ENCODE measurements around the gene BOK.

Gene BOK

DNA sequence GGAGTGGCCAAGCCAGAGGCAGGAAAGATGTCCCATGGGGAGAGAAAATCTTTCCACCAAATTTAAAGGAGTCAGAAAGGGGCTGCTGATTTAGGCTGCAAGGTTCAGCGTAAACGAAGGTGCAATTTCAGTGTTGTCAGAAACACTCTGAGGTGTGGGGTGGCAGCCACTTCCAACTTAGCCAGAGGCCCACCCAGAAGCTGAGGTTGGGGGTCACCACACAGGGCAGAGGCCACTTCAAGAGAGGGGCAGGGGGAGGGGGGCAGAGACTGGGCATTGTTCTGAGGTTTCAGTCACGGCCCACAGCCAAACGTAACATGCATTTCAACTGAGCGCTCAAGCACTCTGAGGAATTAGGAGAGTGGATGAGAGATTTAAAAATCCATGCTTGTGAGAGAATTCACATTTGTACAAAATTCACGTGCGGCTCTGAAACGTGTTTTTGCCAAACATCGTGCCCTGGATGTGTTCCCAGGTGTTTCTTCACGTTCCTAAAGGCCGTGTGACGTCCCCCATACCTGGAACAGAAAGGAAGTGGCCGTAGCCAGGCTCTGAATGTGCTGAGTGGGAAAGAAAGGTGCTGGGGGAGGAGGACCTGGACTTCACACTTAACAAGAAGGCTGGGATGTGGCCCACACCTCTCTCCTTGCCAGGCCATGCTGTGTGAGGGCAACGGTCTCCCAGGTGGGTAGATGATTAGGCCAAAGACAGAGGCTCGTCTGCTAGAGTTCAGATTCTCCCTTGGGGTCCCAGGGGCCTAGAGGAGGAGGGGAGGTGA is 19.5 kb upstream of the BOK start:
- DNase-seq (ENCODE audit: low read depth in 3 of 3), result no peak

DNA sequence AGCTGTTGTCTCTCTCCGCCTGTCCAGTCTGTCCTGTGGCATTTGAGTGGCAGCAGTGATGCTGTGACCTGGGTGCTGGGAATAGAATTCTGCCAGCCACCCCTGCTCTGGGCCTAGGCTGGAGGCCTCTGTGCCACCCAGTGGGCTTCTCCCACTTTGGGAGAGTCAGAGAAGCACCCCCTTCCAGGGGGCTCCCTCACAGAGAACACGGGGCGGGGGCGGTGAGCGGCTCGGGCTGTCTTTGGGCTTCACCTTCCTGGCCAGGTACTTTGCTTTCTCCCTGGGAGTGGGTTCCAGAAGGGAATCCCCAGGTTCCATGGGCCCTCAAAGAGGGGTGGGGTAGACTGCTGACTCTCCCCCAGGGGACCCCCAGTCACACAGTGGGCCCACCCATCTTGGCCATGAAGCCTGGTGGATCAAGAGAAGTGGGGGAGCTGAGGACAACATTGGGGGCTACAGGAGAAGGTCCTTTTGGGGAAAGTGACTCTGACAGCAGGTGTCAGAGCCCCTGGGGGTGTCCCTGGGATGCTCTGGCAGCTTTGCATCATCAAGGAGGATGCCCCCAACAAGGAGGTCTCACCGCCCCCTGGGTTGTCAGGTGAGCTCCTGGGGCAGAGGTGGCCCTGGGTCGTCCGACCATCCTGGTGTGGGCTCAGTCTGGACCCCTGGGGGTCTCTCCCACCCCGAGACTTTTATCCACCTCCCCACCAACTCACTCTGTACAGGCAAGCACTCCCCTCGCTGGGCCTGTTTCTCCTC is 18.8 kb upstream of the BOK start:
- DNase-seq (ENCODE audit: low read depth in 3 of 3), result no peak

DNA sequence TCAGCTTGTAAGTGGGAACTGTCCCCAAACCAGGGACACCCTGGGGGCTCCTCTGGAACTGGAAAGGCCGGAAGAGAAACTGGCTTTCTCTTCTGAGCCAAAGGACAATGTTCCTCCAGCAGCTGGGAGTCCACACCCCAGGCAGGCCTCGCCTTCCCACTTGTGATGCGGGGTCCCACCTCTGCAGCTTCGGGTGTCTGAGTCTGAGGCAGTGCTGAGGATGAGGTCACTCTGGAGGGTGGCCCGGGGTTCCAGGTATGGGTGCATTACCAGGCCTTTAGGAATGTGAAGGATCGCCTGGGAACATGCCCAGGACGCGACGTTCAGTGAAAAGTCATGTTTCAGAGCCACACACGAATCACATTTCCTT is 18.2 kb upstream of the BOK start:
- DNase-seq (ENCODE audit: low read depth in 3 of 3), result no peak

GRCh38 chr2:241540771-241541561 is 17.6 kb upstream of the BOK start:
- peak; percentile 13 to 38 (median 14) for DNase-seq (ENCODE audit: low read depth in 3 of 3)

DNA sequence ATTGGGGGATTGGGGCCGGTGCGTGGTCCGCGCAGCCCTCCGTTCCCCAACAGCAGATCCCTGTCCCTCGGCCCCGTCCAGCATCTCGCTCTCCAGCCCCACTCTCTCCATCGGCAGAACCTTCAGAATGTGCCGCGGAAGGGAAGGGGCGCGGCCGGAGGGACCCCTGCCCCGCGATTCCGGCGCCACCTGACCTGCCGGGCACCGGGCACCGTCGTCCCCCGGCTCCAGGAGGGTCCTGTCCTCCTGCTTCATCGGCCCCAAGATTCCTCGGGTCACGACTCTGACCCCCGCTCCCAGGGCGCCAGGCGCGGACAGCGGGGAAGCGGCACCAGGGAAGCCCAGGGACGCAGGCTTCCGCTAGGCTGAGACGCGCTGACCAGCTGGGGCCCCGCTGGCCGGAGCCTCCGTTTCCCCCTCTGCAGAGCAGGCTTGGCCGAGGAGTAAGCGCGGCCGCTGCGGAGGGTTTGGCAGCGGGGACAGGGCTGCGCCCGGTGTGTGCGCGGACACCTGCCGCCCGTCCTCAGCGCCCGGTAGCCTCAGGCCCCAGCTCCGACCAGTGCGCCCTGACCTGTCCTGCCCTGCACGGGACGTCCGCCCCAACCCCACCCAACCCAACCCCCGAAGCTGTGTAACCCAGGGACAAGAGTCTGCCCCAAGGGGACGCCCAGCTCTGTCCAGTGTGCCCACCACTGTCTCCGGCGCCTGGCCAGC is 16.8 kb upstream of the BOK start:
- DNase-seq (ENCODE audit: low read depth in 3 of 3), result no peak

DNA sequence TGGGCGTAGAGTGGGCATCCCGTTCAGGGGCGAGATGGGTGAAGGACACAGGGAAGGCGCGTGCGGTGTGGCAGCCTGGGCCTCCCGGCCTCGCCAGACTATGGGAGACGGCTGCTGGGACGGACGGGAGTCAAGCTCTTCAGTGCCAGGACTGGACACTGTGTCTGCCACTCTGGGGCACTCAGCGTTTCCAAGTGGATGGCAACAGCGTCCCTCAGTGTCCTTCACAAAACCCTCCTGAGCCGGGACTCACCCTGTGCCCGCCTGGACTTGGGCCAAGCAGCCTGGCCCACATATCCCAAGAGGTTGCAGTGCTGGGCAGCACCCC is 16.3 kb upstream of the BOK start:
- DNase-seq (ENCODE audit: low read depth in 3 of 3), result no peak

DNA sequence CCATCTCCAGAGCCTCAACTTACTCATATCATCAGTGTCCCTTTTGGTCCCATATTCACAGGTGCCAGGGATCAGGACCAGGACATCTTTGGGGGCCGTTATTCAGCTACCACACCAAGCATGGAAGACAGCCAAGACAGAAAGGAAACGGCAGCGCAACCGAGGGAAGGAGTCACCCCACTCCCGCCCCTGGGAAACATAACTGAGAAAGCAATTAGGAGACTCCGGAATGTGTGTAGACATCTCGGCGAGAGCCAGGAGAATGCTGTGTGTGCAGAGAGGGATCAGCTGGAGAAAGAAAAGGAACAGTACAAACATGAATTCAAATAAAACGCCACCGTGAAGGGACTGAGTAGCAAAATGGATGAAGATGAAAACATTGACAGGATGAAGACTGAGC is 13.4 kb upstream of the BOK start:
- no peak for DNase-seq (ENCODE audit: low read depth in 3 of 3)

GRCh38 chr2:241545523-241546473 is 12.7 kb upstream of the BOK start:
- DNase-seq (ENCODE audit: low read depth in 3 of 3), result no peak

DNA sequence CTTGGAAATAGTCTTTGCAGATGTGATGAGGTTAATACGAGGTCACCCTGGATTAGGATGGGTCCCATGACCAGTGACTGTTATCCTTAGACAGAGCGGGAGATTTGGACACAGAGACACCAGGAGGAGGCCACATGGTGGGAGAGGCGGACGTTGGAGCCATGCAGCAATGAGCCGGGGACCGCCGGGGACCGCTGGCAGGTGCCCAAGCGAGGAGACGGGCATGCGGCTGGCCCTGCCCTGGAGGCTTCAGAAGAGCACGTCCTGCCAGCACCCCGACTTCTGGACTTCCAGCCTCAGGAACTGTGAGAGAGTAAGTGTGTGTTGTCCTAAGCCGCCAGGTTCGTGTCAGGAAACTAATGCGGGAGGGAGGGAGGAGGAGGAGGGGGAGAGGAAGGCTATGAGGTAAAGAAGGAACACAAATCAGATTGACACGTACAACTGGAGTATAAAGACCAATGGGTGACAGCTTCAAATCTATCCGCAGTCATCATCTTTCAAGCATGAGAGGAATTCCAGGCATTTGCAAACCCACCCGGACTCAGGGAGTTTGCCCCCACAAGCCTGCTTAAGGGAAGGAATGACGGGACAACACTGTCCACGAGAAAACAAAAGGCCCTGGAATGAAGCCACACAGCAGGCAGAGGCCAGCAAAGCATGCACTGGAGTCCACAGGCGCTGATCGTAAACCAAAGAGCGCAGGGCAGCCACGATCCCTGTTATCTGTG is 11.6 kb upstream of the BOK start:
- DNase-seq (ENCODE audit: low read depth in 3 of 3), result no peak

DNA sequence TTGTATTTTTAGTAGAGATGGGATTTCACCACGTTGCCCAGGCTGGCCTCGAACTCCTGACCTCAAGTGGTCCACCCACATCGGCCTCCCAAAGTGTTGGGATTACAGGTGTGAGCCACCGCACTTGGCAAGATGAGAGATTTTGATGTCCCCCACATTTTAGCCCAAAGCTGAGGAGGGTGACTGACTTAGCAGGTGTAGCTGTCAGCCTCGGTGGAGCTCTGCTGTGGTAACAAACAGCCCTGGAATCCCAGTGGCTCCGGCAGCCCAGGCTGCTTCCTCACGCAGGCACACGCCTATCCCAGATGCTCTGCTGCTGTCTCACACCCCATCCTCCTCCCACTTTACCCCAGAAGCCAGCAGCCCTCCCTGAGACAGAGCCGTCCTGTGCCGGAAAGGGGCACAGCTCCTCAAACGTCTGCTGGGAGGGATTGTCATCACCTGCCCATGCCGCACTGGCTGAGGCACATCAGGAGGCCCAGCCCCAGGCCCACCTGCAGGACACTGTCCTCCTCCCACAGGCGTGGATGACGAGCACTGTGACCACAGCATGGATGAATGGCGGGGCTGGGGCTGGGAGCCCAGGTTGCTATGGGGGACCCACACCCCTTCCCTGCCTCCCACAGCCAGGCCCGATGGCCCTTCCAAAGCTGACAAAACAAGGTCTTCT is 10.6 kb upstream of the BOK start:
- DNase-seq (ENCODE audit: low read depth in 3 of 3), result no peak

DNA sequence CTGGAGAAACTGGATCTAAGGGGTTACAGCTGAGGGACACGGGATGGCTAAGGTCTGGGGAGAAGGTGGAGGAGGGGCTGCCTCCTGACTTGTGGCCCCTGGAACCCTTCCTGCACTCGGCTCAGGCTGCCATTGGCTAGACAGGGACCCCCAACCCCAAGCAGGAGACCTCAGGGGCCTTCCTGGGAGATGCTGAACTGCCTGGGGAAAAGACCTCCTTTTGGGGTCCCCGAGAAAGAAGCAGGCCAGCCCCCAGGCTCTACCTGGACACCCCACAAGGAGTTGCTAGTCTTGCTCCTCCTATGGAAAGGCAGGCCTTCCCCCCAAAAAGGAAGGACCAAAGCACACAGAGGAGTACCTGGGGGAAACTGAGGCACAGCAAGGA is 10.1 kb upstream of the BOK start:
- DNase-seq (ENCODE audit: low read depth in 3 of 3), result no peak

DNA sequence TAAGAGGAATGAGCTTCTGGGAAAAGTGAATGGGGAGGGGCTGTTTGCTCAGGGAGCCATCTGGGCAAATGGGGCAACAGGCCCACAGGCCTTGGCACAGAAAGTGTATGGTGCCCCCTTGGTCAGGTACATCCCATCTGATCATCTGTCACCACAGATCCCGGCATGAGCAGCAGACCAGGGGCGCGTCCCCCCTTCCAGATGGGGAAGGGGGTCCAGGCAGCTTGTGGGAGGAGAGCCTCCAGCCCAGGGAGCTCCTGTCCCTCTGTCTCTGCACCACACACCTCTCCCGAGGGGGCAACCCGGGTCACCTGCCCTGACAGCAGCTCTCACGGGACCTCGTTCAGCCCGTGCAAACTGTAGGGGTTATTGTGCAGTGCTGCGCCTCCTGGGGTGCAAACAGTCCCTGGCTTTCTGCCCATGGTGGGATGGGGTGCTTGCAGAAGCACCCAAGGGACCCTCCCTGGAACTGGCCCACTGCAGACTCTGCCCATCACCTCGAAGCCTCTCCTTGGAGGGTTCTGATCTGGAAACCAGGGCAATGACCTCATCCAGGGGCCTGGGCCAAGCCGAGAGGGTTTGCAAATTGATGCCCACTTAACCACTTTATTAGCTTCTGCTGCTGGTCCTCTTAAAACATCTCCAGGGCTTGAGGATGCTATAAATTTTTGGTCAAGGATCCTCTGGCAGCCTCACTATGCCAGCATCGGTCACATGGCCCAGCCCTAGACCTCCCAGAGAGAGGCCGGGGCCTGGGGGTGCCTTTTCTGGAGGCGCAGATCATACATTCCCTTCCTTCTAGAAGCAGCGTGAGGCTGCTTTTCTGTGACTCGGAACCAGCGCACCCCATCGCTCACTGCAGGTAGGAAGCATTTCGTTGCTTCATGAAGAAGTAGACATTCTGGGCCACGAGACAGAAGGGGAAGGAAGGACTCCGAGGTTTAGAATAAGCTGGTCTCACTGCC is 7.6 kb upstream of the BOK start:
- DNase-seq (ENCODE audit: low read depth in 3 of 3), result no peak

DNA sequence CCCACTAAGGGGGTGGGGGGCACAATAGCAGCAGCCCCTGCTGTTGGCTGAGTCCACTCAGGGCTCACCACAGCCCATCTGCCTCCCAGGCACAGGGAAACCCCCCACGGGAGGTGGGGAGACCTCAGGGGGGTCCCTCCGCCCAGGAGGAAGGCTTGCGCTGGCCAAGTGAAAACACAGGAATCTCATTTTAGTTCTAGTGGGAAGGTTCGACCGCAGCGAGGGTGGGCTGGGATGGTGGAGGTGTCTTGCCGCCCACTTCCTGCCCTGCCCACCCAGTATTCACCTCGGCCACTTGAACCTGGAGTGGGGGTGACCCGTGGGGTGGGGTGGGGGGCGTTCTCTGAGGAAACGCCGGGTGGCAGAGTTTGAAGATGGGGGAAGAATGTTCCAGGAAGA is 6.9 kb upstream of the BOK start:
- DNase-seq (ENCODE audit: low read depth in 3 of 3), result no peak

DNA sequence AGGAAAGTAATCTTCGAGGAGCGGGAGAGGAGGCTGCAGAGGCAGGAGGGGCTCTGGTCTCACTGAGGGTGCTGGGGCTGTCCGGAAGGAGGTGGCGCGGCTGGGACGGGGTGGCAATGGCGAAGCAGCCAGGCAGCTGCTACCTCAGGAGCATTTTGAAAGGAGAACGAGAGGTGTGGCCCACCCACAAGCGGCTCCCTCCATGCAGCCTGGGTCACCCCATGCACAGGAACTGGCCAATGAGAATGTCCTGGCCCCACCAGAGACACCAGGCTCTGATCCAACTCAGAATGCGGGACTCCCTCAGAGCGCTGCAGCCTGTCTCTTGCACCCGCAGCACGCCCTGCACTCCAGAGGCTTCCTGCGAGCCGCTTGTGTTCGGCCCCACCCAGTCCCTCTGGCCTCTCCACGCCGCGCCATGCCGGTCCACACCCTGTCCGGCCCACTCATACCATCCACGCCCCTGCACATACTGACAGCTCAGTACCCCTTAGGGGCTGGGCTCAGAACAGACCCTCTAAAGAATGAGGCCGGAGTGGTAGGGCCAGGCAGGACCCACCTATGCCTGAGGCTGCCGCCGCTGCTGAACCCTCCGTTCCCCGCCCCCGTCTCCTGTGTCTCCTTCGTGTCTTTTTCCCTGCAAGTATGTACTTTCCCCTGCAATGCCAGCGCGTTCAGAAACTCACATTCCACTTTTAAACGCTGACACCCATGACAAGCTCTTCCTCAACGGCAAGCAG is 6.4 kb upstream of the BOK start:
- no peak for DNase-seq (ENCODE audit: low read depth in 3 of 3)

GRCh38 chr2:241553512-241553830 is 5.1 kb upstream of the BOK start:
- no peak for DNase-seq (ENCODE audit: low read depth in 3 of 3)

- DNase-seq (ENCODE audit: low read depth in 3 of 3), result no peak
Observed at GRCh38 chr2:241553981-241554380, 4.6 kb upstream of the BOK start.

DNA sequence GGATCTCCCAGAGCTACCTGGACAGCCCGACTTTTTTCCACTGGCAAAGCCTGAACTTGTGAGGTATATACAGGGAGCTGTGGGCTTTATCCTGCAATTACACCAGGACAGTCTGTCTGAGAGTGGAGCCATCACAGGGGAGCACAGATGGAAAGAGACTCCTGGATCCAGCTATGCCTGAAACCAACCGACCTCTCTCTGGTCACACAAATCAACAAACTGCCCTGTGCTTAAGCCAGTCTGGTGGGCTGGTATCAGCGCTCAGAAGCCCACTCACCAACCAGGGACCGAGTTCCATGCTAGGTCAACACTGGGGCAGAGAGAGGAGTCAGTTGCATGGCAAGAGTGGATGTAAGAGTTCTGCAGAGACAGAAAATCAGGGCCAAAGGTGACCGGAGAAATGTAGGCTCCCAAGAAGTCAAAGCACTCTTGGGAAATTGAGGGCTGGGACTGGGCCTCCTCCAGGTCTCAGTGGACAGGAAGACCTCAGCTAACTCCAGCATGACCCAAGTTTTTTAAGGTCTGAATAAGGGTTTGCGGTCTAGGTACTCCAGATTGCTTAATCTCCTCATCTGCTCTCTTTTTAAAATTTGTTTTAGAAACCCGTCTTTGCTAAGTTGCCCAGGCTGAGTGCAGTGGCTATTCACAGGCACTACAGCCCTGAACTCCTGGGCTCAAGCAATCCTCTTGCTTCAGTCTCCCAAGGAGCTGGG is 3.8 kb upstream of the BOK start:
- DNase-seq (ENCODE audit: low read depth in 3 of 3), result no peak
